Lung (tissue), 12 donors: ENCODE results near the gene ALG12. TPM values are rescaled to one million over a fixed set of nuclear protein-coding genes. Genes with fewer than 3 reads are reported as not detected.

Experiments
- ATAC-seq: fragments of 200-7000 bp; cut with Tn5 transposase; one replicate; pipeline ENCODE4 v1.9.1; 2020; ENCODE audit warnings: moderate number of reproducible peaks; ENCODE audit not compliant: insufficient read depth, low FRiP score
- DNase-seq, 3 donors: peaks; one replicate each; pipeline ENCODE4 v3.0.0-alpha.2; 2013 to 2017
- H3K27ac ChIP-seq, 2 donors: one replicate each; pipeline ENCODE4 v1.5.1; 2013; ENCODE audit warnings: mild to moderate bottlenecking in 2 of 2, moderate library complexity in 2 of 2, control low read depth in 1 of 2, inconsistent platforms in 1 of 2, low read depth in 1 of 2, low read length in 1 of 2
- H3K27me3 ChIP-seq, 3 donors: one replicate each; pipeline ENCODE4 v1.5.1; 2013; ENCODE audit warnings: low read length in 2 of 3; ENCODE audit not compliant: control insufficient read depth in 3 of 3, insufficient read depth in 3 of 3
- H3K36me3 ChIP-seq, 4 donors: one replicate each; pipeline ENCODE4 v1.5.1; 2013; ENCODE audit warnings: low read length in 4 of 4, mild to moderate bottlenecking in 1 of 4, moderate library complexity in 1 of 4; ENCODE audit not compliant: control insufficient read depth in 4 of 4, insufficient read depth in 4 of 4
- H3K4me1 ChIP-seq, 5 donors: one replicate each; pipeline ENCODE4 v1.5.1; 2013; ENCODE audit warnings: low read length in 5 of 5, mild to moderate bottlenecking in 2 of 5, moderate library complexity in 1 of 5; ENCODE audit not compliant: control insufficient read depth in 5 of 5, insufficient read depth in 5 of 5
- H3K4me3 ChIP-seq: one replicate; pipeline ENCODE4 v1.5.1; 2013; ENCODE audit warnings: mild to moderate bottlenecking, control low read depth, moderate library complexity
- H3K9ac ChIP-seq, 2 donors: one replicate each; pipeline ENCODE4 v1.5.1; 2013; ENCODE audit warnings: low read length in 2 of 2, control low read depth in 1 of 2; ENCODE audit not compliant: insufficient read depth in 1 of 2
- H3K9me3 ChIP-seq, 4 donors: one replicate each; pipeline ENCODE4 v1.5.1; 2013; ENCODE audit warnings: low read length in 3 of 4, mild to moderate bottlenecking in 1 of 4, moderate library complexity in 1 of 4; ENCODE audit not compliant: control insufficient read depth in 4 of 4, insufficient read depth in 3 of 4
- CTCF ChIP-seq: IDR thresholded peaks from 2 replicates; pipeline ENCODE4 v1.5.1; 2012; ENCODE audit warnings: mild to moderate bottlenecking; ENCODE audit errors: control extremely low read depth, extremely low read depth
- WGBS, 2 donors: extraction: QIAGEN DNeasy Blood & Tissue Kit; methylation state at CpG; one replicate each; pipeline ENCODE4 v1.1.7; 2013; 5-methylcytosine and 5-hydroxymethylcytosine counted together
- polyA plus RNA-seq, 2 donors: library from polyadenylated mRNA; stranded (reverse); fragments of 200-250 nt; gene quantifications; one replicate each; pipeline ENCODE4 v1.2.1, GENCODE V29; 2013
- total RNA-seq, 2 donors: library from RNA; depleted of rRNA in 1 of 2; stranded (reverse); fragments of >200 nt in 1 of 2; gene quantifications; one replicate each; pipeline ENCODE4 v1.2.1, GENCODE V29; 2014 to 2021
- donor health status: control.
- donor health status: control.
- donor health status: Bipolar disorder and iron deficiency.
- donor health status: healthy.
- donor health status: DM: yes; HTN: yes; CAD: no.

Gene ALG12
- total and polyA plus RNA-seq, 4 donors: 13.6 to 33.9 (median 16.6) TPM

- H3K36me3 ChIP-seq: peaks cover 0 to 34% (median 30%) of the 10 kb centered on the region in 4 donors
Measured at GRCh38 chr22:49901457-49901856, 16.8 kb downstream of the ALG12 start.

GRCh38 chr22:49900441-49901230 is 17.6 kb downstream of the ALG12 start:
- no peak overlapping the region for H3K27ac ChIP-seq
- peaks cover 0 to 31% (median 29%) of the 10 kb centered on the region in 4 donors for H3K36me3 ChIP-seq
- no peak overlapping the region for H3K4me3 ChIP-seq
- H3K9ac ChIP-seq: no peak overlapping the region
- H3K27me3 ChIP-seq: no peaks in the 10 kb centered on the region
- ATAC-seq (no peak), DNase-seq (no peak)
- no peak for TF ChIP-seq CTCF
- peaks cover 0 to 7% (median 2%) of the 10 kb centered on the region in 4 donors for H3K9me3 ChIP-seq
- 89 to 90% methylated on average over 30 of the region's 30 CpGs for WGBS, 2 donors
- peaks cover 0 to 2% (median 0%) of the 10 kb centered on the region in 5 donors for H3K4me1 ChIP-seq

More at GRCh38 chr22:49901457-49901856, 16.8 kb downstream of the ALG12 start:
- ATAC-seq (no peak), DNase-seq (no peak)
- TF ChIP-seq CTCF: no peak
- Histone ChIP-seq H3K9me3 (peaks cover 0 to 7% (median 2%) of the 10 kb centered on the region in 4 donors), H3K27ac (no peak overlapping the region), H3K9ac (no peak overlapping the region), H3K27me3 (no peaks in the 10 kb centered on the region), H3K4me3 (no peak overlapping the region), H3K4me1 (no peaks in the 10 kb centered on the region)
- WGBS, 2 donors: 93 to 98% methylated on average over 11 of the region's 11 CpGs

GRCh38 chr22:49899530-49899929 is 18.7 kb downstream of the ALG12 start:
- Histone ChIP-seq H3K4me1 (peaks cover 0 to 2% (median 0%) of the 10 kb centered on the region in 5 donors), H3K27ac (no peak overlapping the region), H3K36me3 (peaks cover 0 to 32% (median 26%) of the 10 kb centered on the region in 4 donors), H3K4me3 (no peak overlapping the region), H3K9ac (no peak overlapping the region), H3K27me3 (no peaks in the 10 kb centered on the region), H3K9me3 (peaks cover 0 to 7% (median 2%) of the 10 kb centered on the region in 4 donors)
- no peak for DNase-seq
- 85 to 87% methylated on average over 6 of the region's 6 CpGs for WGBS, 2 donors
- no peak for ATAC-seq
- TF ChIP-seq CTCF: no peak
